ENCODE results near the gene ACAP3.

Gene ACAP3

DNA sequence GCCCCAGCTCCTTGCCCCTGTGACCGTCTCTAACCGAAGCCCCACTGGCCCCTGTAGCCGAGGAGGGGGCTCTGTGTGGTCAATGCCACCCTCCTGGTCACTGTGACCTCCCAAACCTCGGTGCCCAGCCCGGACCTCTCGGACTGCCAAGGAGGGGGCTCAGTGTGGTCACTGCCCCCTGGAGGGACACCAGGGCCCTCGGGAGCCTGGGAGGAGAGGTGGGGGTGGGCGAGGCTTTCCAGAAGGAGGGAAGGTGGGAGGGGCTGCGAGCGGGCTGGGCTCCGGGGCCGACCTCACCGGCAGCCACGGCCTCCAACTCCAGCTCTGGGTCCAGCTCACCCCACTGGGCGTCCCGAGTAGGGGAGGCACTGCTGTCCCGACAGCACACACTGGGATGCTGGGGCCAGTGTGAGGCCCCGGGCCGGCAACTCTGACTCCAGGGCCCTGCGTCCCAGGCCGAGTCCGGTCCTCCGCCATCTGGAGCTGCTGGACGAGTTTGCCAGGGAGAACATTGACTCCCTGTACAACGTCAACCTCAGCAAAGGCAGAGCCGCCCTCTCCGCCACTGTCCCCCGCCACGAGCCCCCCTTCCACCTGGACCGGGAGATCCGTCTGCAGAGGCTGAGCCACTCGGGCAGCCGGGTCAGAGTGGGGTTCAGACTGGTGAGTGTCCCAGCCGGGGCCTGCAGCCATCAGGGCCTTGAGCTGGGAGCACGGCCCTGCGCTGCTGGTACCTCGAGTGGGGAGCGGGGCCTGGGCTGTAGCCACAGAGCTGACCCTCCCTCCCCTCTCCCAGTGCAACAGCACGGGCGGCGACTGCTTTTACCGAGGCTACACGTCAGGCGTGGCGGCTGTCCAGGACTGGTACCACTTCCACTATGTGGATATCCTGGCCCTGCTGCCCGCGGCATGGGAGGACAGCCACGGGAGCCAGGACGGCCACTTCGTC, 21.1 kb downstream of the ACAP3 start:
- in situ Hi-C loops (cut with MboI; ENCODE audit: low sequenced_read_pairs): no loop called here

DNA sequence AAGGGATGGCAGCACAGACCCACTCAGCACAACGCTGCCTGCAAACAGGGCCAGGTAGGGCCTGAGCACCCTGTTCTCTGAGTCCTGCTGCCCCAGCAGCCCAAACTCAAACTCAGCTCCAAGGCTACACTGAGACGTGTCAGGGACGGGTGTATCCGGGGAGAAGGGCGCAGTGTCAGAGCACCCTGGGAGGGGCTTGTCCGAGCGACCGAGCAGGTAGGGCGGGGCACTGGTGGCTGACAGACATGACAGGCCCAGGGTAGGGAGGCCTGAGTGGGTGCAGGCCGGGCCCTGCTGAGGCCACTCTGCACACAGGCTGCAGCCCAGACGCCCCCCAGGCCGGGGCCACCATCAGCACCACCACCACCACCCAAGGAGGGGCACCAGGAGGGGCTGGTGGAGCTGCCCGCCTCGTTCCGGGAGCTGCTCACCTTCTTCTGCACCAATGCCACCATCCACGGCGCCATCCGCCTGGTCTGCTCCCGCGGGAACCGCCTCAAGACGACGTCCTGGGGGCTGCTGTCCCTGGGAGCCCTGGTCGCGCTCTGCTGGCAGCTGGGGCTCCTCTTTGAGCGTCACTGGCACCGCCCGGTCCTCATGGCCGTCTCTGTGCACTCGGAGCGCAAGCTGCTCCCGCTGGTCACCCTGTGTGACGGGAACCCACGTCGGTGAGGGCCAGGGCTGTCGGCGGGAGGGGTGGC, 22.0 kb downstream of the ACAP3 start:
- in situ Hi-C loops (cut with MboI; ENCODE audit: low sequenced_read_pairs): no loop called here

- in situ Hi-C loops (cut with MboI; ENCODE audit: low sequenced_read_pairs): no loop called here
Observed at GRCh38 chr1:1285102-1285571, 22.6 kb downstream of the ACAP3 start.

DNA sequence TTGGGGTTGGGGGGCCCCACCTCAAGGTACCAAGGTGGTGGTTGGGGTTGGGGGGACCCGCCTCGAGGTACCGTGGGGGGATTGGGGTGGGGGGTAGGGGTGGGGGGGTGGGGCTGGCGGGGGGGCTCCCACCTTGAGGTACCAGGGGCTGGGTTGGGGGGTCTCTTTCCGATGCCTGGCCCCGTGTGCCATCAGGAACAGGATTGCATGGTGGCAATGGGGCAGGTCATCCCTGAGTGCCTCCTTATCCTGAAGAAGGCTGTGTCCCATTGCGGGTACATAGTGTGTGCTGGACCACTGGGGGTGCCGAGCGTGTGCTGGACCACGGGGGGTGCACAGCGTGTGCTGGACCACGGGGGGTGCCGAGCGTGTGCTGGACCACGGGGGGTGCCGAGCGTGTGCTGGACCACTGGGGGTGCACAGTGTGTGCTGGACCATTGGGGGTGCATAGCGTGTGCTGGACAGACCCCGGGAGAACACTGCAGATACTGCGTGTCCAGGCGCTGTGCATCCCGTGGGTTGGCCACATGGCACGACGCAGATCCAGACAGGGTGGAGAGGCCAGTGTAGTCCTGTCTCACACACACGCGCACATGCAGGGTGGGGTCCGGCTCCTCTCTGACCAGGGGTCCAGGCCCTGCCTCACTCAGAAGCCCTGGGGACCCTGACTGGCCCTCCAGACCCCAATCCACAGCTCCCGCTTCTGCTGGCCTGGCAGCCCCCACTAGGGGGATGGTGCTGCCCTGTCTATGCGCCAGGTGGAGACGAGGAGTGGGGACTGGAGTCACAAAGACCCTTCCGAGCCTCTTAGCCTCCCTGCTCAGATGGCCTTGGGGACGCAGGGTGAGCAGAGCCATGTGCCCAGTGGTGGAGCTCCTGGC, 23.3 kb downstream of the ACAP3 start:
- in situ Hi-C loops (cut with MboI; ENCODE audit: low sequenced_read_pairs): no loop called here

DNA sequence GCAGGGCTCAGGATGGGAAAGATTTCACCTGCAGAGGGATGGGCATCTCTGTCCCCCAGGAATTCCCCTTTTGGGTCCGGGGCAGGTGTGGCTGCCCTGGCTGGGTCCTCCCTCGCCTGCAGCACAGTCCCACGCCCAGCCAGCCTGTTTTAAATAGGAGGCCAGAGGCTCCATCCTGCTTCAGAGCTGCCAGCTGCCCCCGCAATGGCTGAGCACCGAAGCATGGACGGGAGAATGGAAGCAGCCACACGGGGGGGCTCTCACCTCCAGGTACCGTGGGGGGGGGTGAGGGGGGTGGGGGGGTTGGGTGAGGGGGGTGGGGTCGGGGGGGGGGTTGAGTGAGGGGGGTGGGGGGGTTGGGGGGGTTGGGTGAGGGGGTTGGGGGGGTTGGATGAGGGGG, 23.9 kb downstream of the ACAP3 start:
- in situ Hi-C loops (cut with MboI; ENCODE audit: low sequenced_read_pairs): no loop called here

- in situ Hi-C loops (cut with MboI; ENCODE audit: low sequenced_read_pairs): no loop called here
Observed at GRCh38 chr1:1282998-1283397, 24.7 kb downstream of the ACAP3 start.

DNA sequence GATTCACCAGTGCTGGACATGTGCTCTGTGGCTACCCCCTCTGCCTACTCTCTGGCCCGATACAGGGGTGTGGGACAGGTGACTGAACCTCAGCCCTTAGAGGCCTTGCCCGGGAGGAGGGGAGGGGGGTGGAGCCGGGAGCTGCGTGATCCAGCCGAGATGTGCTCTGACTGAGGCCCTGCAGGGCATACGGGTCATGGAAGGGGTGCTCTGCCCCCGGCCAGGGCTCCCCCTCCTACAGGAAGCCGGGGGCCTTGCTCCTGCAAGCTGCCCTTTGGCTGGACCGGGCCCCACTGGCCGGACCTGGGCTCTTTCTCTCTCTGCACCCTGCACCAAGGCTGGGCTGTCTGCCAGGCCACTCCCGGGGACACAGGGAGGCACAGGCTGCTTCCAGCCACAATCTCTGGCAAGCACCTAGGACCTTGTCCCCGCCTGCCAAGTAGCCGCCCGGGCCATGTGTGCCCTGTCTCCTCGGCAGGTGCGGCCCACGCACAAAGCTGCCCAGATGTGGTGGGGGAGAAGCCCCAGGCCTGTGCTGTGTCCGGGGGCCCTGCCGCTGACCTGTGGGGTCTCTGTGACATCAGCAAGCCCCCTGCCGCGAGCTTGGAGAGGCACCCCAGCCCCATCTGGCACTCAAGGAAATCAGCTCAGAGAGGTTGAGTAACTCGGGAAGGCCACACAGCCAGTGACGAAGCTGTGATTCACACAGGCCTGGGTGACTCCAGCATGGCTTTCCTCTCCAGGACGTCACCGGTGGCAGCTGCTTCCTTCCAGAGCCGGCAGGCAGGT, 26.0 kb downstream of the ACAP3 start:
- in situ Hi-C loops (cut with MboI; ENCODE audit: low sequenced_read_pairs): no loop called here

DNA sequence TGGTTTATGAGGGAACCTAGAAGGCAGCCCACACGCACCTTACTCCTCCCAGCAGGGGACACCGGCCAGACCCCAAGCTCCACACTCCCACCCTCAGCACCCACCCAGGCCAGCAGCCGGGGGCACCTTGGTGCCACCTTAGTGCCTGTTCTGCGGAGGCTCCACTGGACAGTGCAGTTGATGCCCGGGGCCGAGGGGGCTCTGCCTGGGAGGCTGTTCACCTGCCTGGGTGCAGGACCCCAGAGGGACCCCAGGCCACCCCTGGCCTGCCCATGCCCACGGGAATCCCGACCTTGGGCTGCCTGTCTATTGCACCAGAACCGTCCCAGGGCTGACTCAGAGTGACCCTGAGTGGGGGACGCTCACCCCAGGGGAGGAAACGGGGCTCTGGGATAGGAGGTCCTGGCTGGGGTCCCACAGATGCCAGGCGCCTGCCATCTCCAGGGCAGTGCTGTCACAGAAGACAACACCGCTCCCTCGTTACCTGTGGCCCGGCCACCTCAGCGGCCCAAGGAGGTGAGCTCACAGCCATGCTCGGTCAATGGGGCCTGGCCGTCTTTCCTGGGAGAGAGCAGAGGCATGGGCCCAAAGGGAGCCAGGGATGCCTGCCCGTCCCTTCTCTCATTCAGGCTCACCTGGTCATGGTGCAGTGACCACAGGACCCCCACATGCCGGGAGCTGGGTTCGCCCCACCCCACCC, 26.8 kb downstream of the ACAP3 start:
- in situ Hi-C loops (cut with MboI; ENCODE audit: low sequenced_read_pairs): no loop called here

DNA sequence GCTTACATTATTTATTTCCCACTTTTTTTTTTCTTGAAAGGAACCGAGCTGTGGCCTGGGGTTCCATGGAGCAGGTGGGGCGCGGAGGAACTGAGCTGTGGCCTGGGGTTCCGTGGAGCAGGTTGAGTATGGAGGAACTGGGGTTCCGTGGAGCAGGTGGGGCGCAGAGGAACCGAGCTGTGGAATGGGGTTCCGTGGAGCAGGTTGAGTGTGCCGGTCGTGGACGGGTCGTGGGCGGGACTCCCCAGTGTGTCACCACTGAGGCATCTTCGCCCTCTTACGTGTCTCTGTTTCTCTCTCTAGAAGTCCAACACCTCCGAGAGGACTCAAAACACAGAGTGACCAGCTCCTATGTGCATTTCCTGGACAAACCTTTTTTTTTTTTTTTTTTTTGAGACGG, 28.7 kb downstream of the ACAP3 start:
- in situ Hi-C loops (cut with MboI; ENCODE audit: low sequenced_read_pairs): no loop called here

DNA sequence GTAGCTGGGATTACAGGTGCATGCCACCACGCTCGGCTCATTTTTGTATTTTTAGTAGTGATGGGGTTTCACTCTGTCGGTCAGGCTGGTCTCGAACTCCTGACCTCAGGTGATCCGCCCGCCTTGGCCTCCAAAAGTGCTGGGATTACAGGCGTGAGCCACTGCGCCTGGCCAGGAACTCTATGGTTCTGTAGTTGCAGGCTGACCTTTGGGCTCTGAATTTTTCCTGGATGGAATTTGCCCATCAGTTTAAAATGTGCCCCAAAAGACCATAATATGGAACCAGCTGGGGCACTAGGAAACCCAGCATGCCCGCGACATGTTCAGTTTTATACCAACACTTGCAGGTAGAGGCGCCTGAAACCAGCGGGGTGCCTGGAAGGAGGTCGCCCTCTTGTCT, 29.1 kb downstream of the ACAP3 start:
- in situ Hi-C loops (cut with MboI; ENCODE audit: low sequenced_read_pairs): no loop called here

GRCh38 chr1:1275836-1276235, 31.9 kb downstream of the ACAP3 start:
- in situ Hi-C loops (cut with MboI; ENCODE audit: low sequenced_read_pairs): no loop called here

DNA sequence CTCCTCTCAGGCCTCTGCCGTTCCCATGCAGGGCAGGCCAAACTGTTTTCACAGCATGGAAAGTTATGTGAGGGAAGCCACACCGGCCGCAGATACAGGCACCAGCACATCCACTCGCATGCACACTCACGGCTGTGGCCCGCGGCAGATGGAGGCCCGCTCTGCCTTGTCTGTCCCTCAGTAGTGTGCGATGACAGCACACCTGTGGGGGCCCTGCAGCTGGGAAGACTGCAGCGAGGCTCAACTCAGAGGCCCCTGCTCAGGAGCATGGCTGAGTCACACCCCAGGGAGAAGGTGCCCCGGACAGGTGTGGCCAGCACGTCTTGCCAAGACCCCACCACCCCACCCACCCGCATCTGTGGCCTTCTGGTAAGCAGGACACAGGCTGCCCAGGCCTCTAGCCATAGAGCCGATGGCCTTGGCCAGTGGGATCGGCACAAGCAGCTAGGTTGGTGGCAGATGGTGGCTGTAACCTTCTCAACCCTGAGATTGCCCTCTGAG, 32.7 kb downstream of the ACAP3 start:
- in situ Hi-C loops (cut with MboI; ENCODE audit: low sequenced_read_pairs): no loop called here

DNA sequence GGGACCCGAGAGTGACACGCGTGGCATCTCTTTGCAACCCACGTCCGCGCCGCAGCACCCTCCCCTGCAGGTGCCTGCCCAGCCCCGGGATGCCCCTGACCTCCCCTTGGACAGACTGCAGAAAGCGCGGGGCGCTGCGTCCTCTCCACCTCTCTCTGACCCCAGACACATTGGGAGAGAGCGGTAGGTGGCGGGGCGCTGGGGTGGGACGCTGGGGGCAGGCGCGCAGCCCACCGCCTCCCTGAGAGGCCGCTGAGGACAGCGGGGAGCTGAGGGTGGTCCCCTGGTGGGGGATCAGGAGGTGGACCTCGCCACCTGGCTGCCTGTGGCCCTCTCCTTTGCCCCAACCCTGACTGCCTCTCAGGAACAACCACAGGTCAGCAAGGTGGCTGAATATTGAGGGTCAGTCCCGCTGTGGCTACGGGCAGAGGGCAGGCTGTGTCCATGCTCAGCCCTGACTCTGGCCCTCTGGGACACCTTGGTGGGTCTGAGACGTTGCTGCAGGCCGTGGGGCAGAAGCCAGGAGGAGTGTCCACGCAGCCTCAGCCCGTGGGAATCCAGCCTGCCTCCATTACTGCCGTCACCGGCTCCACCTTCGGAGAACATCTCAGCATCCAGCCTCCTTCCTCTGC, 33.3 kb downstream of the ACAP3 start:
- in situ Hi-C loops (cut with MboI; ENCODE audit: low sequenced_read_pairs): no loop called here

DNA sequence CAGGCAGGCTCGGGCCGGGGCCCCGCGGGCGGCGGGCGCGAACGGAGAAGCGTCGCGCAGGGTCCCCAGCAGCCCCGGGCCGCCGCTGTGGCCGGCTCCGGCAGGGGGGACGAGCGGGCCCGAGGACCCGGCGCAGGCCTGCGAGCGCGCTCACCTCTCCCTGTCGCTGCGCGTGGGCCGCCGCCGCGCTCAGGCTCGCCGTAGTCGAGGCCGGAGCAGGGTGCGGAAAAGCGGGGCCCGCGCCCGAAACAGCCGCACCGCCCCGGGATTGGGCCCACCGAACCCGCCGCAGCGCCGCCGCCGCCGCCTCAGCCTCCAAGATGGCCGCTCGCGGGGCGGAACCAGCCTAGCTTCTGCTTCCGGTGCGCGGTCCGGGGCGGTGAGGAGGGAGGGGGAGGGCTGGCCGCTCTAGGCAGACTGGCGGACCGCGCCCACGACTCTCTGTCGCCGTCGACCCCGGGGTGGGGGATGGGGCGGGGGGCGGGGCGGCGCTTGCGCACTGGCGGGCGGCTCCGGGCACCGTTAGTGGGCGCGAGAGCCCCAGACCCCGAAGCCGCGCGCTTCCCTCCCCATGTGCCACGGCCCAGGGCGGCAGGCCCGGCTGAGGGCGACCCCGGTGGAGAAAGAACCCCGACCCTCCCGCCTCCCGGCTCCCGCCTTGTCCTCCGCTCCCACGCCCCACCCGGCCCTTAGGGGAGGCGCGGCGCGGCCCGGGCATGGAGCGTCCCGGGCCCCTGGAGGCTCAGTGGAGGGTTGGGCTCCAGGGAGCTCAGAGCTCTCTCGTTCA, 34.0 kb downstream of the ACAP3 start, which contains the start of gene UBE2J2:
TSS of gene UBE2J2 (minus strand) at position 343 of the 787 bp plus-strand sequence. CDS start 5,862 bp downstream, outside the sequence.
- in situ Hi-C loops (cut with MboI; ENCODE audit: low sequenced_read_pairs): no loop called here

DNA sequence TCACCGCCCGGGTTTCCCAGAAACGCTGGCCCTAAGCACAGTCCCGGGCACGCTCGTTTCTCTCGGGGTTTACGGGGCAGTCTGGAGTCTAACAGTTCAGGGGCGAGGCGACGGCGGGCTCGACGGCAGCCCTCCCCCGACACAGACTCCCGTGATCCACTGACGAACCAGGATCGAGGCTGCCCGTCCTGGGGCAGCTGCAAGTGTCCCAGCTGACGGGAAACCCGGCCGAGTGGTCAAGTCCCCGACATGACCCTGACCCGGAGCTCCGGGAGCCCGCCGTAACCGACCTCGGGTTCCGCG, 34.6 kb downstream of the ACAP3 start:
- in situ Hi-C loops (cut with MboI; ENCODE audit: low sequenced_read_pairs): no loop called here

DNA sequence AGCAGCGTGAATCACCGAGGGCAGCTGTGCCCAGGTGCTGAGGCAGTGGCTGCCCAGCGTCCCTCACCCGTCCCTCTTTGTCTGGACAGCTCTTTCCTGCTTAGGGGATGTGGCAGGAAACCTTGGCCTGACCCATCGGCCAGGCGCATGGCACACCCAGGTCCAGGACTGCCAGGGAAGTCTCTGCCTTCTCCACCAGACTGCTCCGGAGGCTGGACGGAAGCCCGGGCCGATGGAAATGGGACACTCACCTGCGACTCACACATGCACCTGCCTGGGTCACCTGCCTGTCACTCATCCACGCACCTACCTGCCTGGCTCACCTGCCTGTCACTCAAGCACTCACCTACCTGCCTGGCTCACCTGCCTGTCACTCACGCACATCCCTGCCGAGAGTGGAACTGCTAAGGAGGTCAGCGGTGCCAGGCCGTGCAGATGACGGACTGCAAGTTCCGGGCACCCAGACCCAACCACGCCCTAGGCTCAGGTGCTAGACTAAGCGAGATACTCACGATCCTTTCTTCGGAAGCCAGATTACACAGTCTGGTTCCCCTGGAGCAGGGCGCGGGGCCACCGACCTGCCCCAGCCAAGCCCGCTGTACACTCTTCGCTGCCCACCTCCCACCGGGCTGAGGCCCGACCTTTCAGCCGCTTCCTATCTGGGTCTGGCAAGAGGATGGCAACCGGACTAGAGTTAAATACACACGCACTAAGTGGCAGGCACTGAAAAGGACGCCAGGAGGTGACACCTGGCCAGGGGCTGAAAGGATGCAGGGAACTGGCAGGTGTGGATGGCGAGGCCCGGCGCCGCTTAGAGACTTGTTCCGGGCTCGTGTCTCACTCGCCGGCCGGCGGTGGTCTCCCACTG, 35.2 kb downstream of the ACAP3 start:
- in situ Hi-C loops (cut with MboI; ENCODE audit: low sequenced_read_pairs): no loop called here

GRCh38 chr1:1270813-1271212, 36.9 kb downstream of the ACAP3 start:
- in situ Hi-C loops (cut with MboI; ENCODE audit: low sequenced_read_pairs): no loop called here

All from hTERT RPE-1 (cell line).